Hepatocyte (in vitro differentiated cells): Measurements from ENCODE around the gene CAMK1G. TPM values are rescaled to one million over a fixed set of nuclear protein-coding genes. Genes with fewer than 3 reads are reported as not detected.

Source experiments
- DNase-seq: peaks from one replicate; pipeline ENCODE4 v3.0.0-alpha.2; 2016; ENCODE audit warnings: low spot score
- H2AFZ ChIP-seq: fragments of 200-600 bp; sonication (generic); 2 replicates; pipeline ENCODE4 v1.6.0; 2016; ENCODE audit warnings: antibody characterized with exemption, mild to moderate bottlenecking
- H3K27ac ChIP-seq: fragments of 200-600 bp; sonication (generic); 2 replicates; pipeline ENCODE4 v1.5.1; 2016; ENCODE audit warnings: mild to moderate bottlenecking
- H3K27me3 ChIP-seq: fragments of 200-600 bp; sonication (generic); 2 replicates; pipeline ENCODE4 v1.6.1; 2016
- H3K36me3 ChIP-seq: fragments of 200-600 bp; sonication (generic); replicated peaks from 2 replicates; pipeline ENCODE4 v1.5.1; 2016; ENCODE audit warnings: low read depth; ENCODE audit not compliant: insufficient read depth
- H3K4me1 ChIP-seq: fragments of 200-600 bp; sonication (generic); 2 replicates; pipeline ENCODE4 v1.5.1; 2016; ENCODE audit warnings: mild to moderate bottlenecking, moderate library complexity; ENCODE audit not compliant: insufficient read depth
- H3K4me2 ChIP-seq: fragments of 200-600 bp; sonication (generic); 2 replicates; pipeline ENCODE4 v1.6.0; 2016
- H3K4me3 ChIP-seq: fragments of 200-600 bp; sonication (generic); 2 replicates; pipeline ENCODE4 v1.5.1; 2016; ENCODE audit warnings: mild to moderate bottlenecking
- H3K79me2 ChIP-seq: fragments of 200-600 bp; sonication (generic); 2 replicates; pipeline ENCODE4 v1.6.0; 2017; ENCODE audit warnings: mild to moderate bottlenecking
- H3K9me2 ChIP-seq: fragments of 200-600 bp; sonication (generic); replicated peaks from 2 replicates; pipeline ENCODE4 v1.6.0; 2017; ENCODE audit warnings: mild to moderate bottlenecking; ENCODE audit not compliant: insufficient read depth
- H3K9me3 ChIP-seq: fragments of 200-600 bp; sonication (generic); 2 replicates; pipeline ENCODE4 v1.5.1; 2016; ENCODE audit warnings: low read depth, mild to moderate bottlenecking
- H4K20me1 ChIP-seq: fragments of 200-600 bp; sonication (generic); 2 replicates; pipeline ENCODE4 v1.6.0; 2016; ENCODE audit warnings: mild to moderate bottlenecking; ENCODE audit not compliant: insufficient read depth, poor library complexity, severe bottlenecking
- CTCF ChIP-seq: fragments of 200-600 bp; sonication (generic); IDR thresholded peaks from 2 replicates; pipeline ENCODE4 v1.5.1; 2016; ENCODE audit warnings: antibody characterized with exemption, mild to moderate bottlenecking; ENCODE audit not compliant: poor library complexity
- EZH2 ChIP-seq: fragments of 200-600 bp; sonication (generic); IDR thresholded peaks from 2 replicates; pipeline ENCODE4 v1.6.1; 2016; ENCODE audit warnings: antibody characterized with exemption, mild to moderate bottlenecking, borderline replicate concordance
- EZH2phosphoT487 ChIP-seq: fragments of 200-600 bp; sonication (generic); IDR thresholded peaks from one replicate; pipeline ENCODE4 v1.6.1; 2018; ENCODE audit warnings: antibody characterized with exemption, mild to moderate bottlenecking, low read depth, moderate library complexity; ENCODE audit not compliant: unreplicated experiment, severe bottlenecking
- WGBS: methylation state at CpG from one replicate; pipeline ENCODE4 v1.1.6; 2016; ENCODE audit warnings: low lambda C conversion rate; ENCODE audit errors: missing lambda C conversion rate; 5-methylcytosine and 5-hydroxymethylcytosine counted together
- polyA plus RNA-seq: library from polyadenylated mRNA; unstranded; fragments of >200 nt; fragmentation: Nextera tagmentation; extraction: Ambion mirVana; gene quantifications from 2 replicates; pipeline ENCODE4 v1.2.1, GENCODE V29; 2016
- total RNA-seq: library from RNA; depleted of rRNA; stranded (reverse); fragments of >200 nt; gene quantifications from 2 replicates; pipeline ENCODE4 v1.2.3, GENCODE V29; 2014

Gene CAMK1G
- total and polyA plus RNA-seq, 2 experiments from 2014 or later: 1.1 to 1.2 TPM

DNA sequence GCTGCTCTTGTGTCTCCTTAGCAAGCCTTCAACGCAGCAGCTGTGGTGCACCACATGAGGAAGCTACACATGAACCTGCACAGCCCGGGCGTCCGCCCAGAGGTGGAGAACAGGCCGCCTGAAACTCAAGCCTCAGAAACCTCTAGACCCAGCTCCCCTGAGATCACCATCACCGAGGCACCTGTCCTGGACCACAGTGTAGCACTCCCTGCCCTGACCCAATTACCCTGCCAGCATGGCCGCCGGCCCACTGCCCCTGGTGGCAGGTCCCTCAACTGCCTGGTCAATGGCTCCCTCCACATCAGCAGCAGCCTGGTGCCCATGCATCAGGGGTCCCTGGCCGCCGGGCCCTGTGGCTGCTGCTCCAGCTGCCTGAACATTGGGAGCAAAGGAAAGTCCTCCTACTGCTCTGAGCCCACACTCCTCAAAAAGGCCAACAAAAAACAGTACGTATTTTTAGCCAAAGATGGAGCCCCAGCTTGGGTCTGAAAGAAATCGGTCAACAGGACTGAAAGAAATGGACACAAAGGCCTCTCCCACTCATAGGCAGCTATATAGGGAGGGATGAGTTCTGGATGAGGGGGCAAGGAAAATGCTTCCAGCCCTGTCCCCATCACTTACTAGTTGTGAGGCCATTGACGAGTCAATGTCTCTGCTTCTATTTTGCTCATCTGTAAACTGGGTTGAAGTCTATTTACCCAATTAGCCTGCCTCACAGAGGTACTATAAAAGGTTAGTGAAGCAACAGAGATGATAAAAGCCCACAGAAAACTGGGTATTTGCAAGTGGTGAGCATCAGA, 28.5 kb downstream of the CAMK1G start:
- Histone ChIP-seq H2AFZ (no peak overlapping the region), H3K9me2 (no peaks in the 10 kb centered on the region), H3K4me2 (no peak overlapping the region), H3K4me1 (no peaks in the 10 kb centered on the region), H3K79me2 (no peaks in the 10 kb centered on the region), H3K27ac (no peak overlapping the region), H3K36me3 (no peaks in the 10 kb centered on the region), H3K9me3 (no peaks in the 10 kb centered on the region), H4K20me1 (no peaks in the 10 kb centered on the region), H3K27me3 (no peaks in the 10 kb centered on the region), H3K4me3 (no peak overlapping the region)
- WGBS: 94% methylated on average over 13 of the region's 13 CpGs
- TF ChIP-seq EZH2 (no peak), CTCF (no peak), EZH2phosphoT487 (no peak)
- DNase-seq: no peak

GRCh38 chr1:209612646-209613399, 29.3 kb downstream of the CAMK1G start:
- no peaks in the 10 kb centered on the region for H3K9me2 ChIP-seq
- no peak overlapping the region for H2AFZ ChIP-seq
- no peaks in the 10 kb centered on the region for H4K20me1 ChIP-seq
- no peak overlapping the region for H3K27ac ChIP-seq
- H3K4me1 ChIP-seq: no peaks in the 10 kb centered on the region
- no peaks in the 10 kb centered on the region for H3K79me2 ChIP-seq
- H3K4me3 ChIP-seq: no peak overlapping the region
- WGBS: 92% methylated on average over 12 of the region's 12 CpGs
- no peaks in the 10 kb centered on the region for H3K9me3 ChIP-seq
- H3K36me3 ChIP-seq: no peaks in the 10 kb centered on the region
- TF ChIP-seq CTCF (no peak), EZH2phosphoT487 (no peak), EZH2 (no peak)
- DNase-seq: no peak
- no peak overlapping the region for H3K4me2 ChIP-seq
- no peaks in the 10 kb centered on the region for H3K27me3 ChIP-seq

GRCh38 chr1:209613400-209614150, 30.1 kb downstream of the CAMK1G start:
- Histone ChIP-seq H3K4me2 (no peak overlapping the region), H3K27ac (no peak overlapping the region), H4K20me1 (no peaks in the 10 kb centered on the region), H3K9me3 (no peaks in the 10 kb centered on the region), H3K4me3 (no peak overlapping the region), H2AFZ (no peak overlapping the region), H3K36me3 (no peaks in the 10 kb centered on the region), H3K79me2 (no peaks in the 10 kb centered on the region), H3K27me3 (no peaks in the 10 kb centered on the region), H3K4me1 (no peaks in the 10 kb centered on the region), H3K9me2 (no peaks in the 10 kb centered on the region)
- TF ChIP-seq CTCF (no peak), EZH2 (no peak), EZH2phosphoT487 (no peak)
- 83% methylated on average over 4 of the region's 4 CpGs for WGBS
- no peak for DNase-seq
